Measurements from ENCODE around the gene TMEM161A. TPM values are rescaled to one million over a fixed set of nuclear protein-coding genes. Genes with fewer than 3 reads are reported as not detected.
"Not testable (repeated sequence)": the region's sequence is repeated elsewhere in the genome, so short reads cannot be mapped to it uniquely, and the experiment has no call there.

TMEM161A gene
- polyA plus RNA-seq, 3 donors: 14.3 to 22.5 (median 15.3) TPM

DNA sequence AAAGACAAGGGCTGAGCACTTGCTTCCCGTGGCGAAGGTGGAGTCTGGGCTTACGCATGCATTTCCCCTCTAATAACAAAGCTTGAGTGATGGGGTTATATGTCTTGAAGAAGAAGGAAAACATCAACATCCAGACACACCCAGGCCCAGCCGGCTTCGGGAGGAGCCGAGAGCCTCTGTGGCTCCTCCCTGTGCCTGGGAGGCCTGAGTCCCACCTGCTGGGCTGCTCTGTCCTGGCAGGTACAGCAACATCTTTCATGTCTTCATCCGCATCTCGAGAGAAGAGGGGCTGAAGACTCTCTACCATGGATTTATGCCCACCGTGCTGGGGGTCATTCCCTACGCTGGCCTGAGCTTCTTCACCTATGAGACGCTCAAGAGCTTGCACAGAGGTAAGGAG lies 30.6 kb downstream of the TMEM161A start:
- H3K4me2 ChIP-seq (replicated peaks; ENCODE audit: extremely low read depth, low read length, poor library complexity, severe bottlenecking): no peak overlapping the region
- intact Hi-C loops (cut with micrococcal nuclease): no loop called here
- Mint-ChIP-seq H3K27me3 (ENCODE audit: low read depth in 3 of 3) (peaks cover 5 to 13% (median 12%) of the 10 kb centered on the region in 3 donors), H3K4me3 (no peak overlapping the region), H3K4me1 (peaks cover 9% of the 10 kb centered on the region), H3K36me3 (peaks cover 0 to 2% of the 10 kb centered on the region in 2 donors), H3K9me3 (peaks cover 0 to 3% (median 0%) of the 10 kb centered on the region in 7 donors), H3K27ac (no peak overlapping the region)
- H3K4me3 ChIP-seq (replicated peaks in 1 of 3; ENCODE audit: low read depth in 2 of 3, low read length in 3 of 3): no peak overlapping the region
- TF ChIP-seq, protein P1, sequence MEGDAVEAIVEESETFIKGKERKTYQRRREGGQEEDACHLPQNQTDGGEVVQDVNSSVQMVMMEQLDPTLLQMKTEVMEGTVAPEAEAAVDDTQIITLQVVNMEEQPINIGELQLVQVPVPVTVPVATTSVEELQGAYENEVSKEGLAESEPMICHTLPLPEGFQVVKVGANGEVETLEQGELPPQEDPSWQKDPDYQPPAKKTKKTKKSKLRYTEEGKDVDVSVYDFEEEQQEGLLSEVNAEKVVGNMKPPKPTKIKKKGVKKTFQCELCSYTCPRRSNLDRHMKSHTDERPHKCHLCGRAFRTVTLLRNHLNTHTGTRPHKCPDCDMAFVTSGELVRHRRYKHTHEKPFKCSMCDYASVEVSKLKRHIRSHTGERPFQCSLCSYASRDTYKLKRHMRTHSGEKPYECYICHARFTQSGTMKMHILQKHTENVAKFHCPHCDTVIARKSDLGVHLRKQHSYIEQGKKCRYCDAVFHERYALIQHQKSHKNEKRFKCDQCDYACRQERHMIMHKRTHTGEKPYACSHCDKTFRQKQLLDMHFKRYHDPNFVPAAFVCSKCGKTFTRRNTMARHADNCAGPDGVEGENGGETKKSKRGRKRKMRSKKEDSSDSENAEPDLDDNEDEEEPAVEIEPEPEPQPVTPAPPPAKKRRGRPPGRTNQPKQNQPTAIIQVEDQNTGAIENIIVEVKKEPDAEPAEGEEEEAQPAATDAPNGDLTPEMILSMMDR (IDR thresholded peaks at IDR 0.05): no peak
- no peaks in the 10 kb centered on the region for H3K79me2 ChIP-seq (ENCODE audit: insufficient read depth, low read length)
- WGBS (ENCODE audit: insufficient coverage): 100% methylated on average over 2 of the region's 11 CpGs
- no peak overlapping the region for H3K9ac ChIP-seq (ENCODE audit: insufficient read depth, low read length, poor library complexity, severe bottlenecking)
- H4K20me1 ChIP-seq (ENCODE audit: insufficient read depth, low read length): no peaks in the 10 kb centered on the region
- DNase-seq: no peak
- H3K27me3 ChIP-seq (ENCODE audit: control insufficient read depth in 2 of 2, insufficient read depth in 2 of 2, low read length in 2 of 2): peaks cover 0 to 3% of the 10 kb centered on the region in 2 donors
- H3K27ac ChIP-seq (ENCODE audit: low read depth in 1 of 2, low read length in 2 of 2): no peak overlapping the region
- H3K9me3 ChIP-seq (replicated peaks in 1 of 2; ENCODE audit: control insufficient read depth in 1 of 2, insufficient read depth in 1 of 2, low read length in 2 of 2): no peaks in the 10 kb centered on the region
- peaks cover 0 to 8% of the 10 kb centered on the region in 2 donors for H3K4me1 ChIP-seq (ENCODE audit: control insufficient read depth in 1 of 2, insufficient read depth in 2 of 2, low read length in 2 of 2)
- no peaks in the 10 kb centered on the region for H3K36me3 ChIP-seq (replicated peaks in 1 of 2; ENCODE audit: control insufficient read depth in 1 of 2, insufficient read depth in 2 of 2, low read length in 2 of 2)
- H2AFZ ChIP-seq (ENCODE audit: insufficient read depth, low read depth, low read length, poor library complexity, severe bottlenecking): no peak overlapping the region

DNA sequence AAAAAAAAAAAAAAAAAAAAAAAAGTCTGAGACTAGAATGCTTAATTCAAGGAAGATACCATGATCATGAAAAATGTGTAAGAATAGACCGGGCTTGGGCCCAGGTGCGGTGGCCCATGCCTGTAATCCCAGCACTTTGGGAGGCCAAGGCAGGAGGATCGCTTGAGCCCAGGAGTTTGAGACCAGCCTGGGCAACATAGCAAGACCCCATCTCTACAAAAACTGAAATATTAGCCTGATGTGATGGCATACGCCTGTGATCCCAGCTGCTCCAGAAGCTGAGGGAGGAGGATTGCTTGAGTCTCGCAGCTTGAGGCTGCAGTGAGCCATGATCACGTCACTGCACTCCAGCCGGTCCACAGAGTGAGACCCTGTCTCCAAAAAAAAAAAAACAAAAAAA lies 31.3 kb downstream of the TMEM161A start:
- H3K4me3 ChIP-seq (replicated peaks in 1 of 3; ENCODE audit: low read depth in 2 of 3, low read length in 3 of 3); H3K27ac ChIP-seq (ENCODE audit: low read depth in 1 of 2, low read length in 2 of 2); H3K9ac ChIP-seq (ENCODE audit: insufficient read depth, low read length, poor library complexity, severe bottlenecking); H3K36me3 ChIP-seq (replicated peaks in 1 of 2; ENCODE audit: control insufficient read depth in 1 of 2, insufficient read depth in 2 of 2, low read length in 2 of 2); H3K4me3 Mint-ChIP-seq; DNase-seq; intact Hi-C loops (cut with micrococcal nuclease); H3K27me3 ChIP-seq (ENCODE audit: control insufficient read depth in 2 of 2, insufficient read depth in 2 of 2, low read length in 2 of 2); H3K9me3 ChIP-seq (replicated peaks in 1 of 2; ENCODE audit: control insufficient read depth in 1 of 2, insufficient read depth in 1 of 2, low read length in 2 of 2); H3K4me2 ChIP-seq (replicated peaks; ENCODE audit: extremely low read depth, low read length, poor library complexity, severe bottlenecking); H3K9me3 Mint-ChIP-seq; H3K27ac Mint-ChIP-seq; H2AFZ ChIP-seq (ENCODE audit: insufficient read depth, low read depth, low read length, poor library complexity, severe bottlenecking); H4K20me1 ChIP-seq (ENCODE audit: insufficient read depth, low read length); H3K4me1 Mint-ChIP-seq; H3K36me3 Mint-ChIP-seq; H3K4me1 ChIP-seq (ENCODE audit: control insufficient read depth in 1 of 2, insufficient read depth in 2 of 2, low read length in 2 of 2); H3K79me2 ChIP-seq (ENCODE audit: insufficient read depth, low read length): not testable (repeated sequence)
- H3K27me3 Mint-ChIP-seq (ENCODE audit: low read depth in 3 of 3): peaks cover 5 to 13% (median 12%) of the 10 kb centered on the region in 3 donors
- WGBS (ENCODE audit: insufficient coverage): 100% methylated on average over 2 of the region's 7 CpGs

All from CD14-positive monocyte (primary cell).